Ascending aorta (tissue), 2 donors: ENCODE data around the gene PRKCI. TPM values are rescaled to one million over a fixed set of nuclear protein-coding genes. Genes with fewer than 3 reads are reported as not detected.
"Not testable (repeated sequence)": the region's sequence is repeated elsewhere in the genome, so short reads cannot be mapped to it uniquely, and the experiment has no call there.

Experiments
- DNase-seq, 2 donors: peaks; one replicate each; pipeline ENCODE4 v3.0.0-alpha.2; 2019; ENCODE audit warnings: low spot score in 2 of 2
- H3K27ac ChIP-seq, 2 donors: fragments of 200-600 bp; sonication (generic); one replicate each; pipeline ENCODE4 v1.5.1; 2016 to 2017; ENCODE audit warnings: mild to moderate bottlenecking in 1 of 2
- H3K27me3 ChIP-seq: fragments of 200-600 bp; sonication (generic); one replicate; pipeline ENCODE4 v1.5.1; 2017
- H3K36me3 ChIP-seq, 2 donors: fragments of 200-600 bp; sonication (generic); one replicate each; pipeline ENCODE4 v1.5.1; 2016
- H3K4me1 ChIP-seq, 2 donors: fragments of 200-600 bp; sonication (generic); one replicate each; pipeline ENCODE4 v1.5.1; 2016 to 2017; ENCODE audit warnings: mild to moderate bottlenecking in 1 of 2
- H3K4me3 ChIP-seq, 2 donors: fragments of 200-600 bp; sonication (generic); one replicate each; pipeline ENCODE4 v1.5.1; 2016 to 2017; ENCODE audit warnings: mild to moderate bottlenecking in 1 of 2
- H3K9me3 ChIP-seq, 2 donors: fragments of 200-600 bp; sonication (generic); one replicate each; pipeline ENCODE4 v1.5.1; 2016
- intact Hi-C: fragments of 100-400 bp; cut with DNase I; formaldehyde crosslinking; loops from one replicate; pipeline ENCODE4 v1.15.1; 2023
- total RNA-seq: library from RNA; depleted of rRNA; stranded (reverse); fragments of >200 nt; gene quantifications from one replicate; pipeline ENCODE4 v1.1.0, GENCODE V29; 2016
- TF ChIP-seq, protein P1 (sequence below), 3 experiments: fragments of 200-600 bp in 2 of 3; fragments of 450-650 bp in 1 of 3; sonication (generic) in 2 of 3; IDR thresholded peaks; one replicate each; pipeline ENCODE4 v1.5.1; 2016 to 2019; ENCODE audit warnings: antibody characterized with exemption in 3 of 3, mild to moderate bottlenecking in 1 of 3, moderate library complexity in 1 of 3

PRKCI gene
- total RNA-seq, 1 donor from 2014 or later, result 20.3 TPM

DNA sequence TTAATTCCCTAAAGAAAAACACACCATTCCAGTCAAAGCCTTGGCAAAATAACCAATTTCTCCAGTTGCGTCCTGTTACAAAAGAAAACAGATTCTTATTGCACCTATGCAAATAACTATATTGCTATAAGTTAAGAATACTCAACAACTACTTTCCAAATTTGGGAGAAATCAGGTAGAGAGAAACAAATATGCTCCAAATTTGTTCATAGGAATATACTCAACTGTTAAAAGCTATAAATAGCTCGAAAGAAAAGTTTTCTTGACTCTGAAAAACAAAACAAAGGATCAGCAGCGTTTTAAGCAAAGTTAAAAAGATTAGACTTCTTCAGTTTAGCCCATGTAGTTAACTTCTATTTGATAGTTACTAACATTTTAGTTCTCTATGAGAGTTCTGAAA lies 115.2 kb downstream of the PRKCI start:
- Histone ChIP-seq H3K27ac (no peak overlapping the region), H3K9me3 (no peaks in the 10 kb centered on the region), H3K4me3 (no peak overlapping the region), H3K36me3 (no peaks in the 10 kb centered on the region), H3K4me1 (no peaks in the 10 kb centered on the region), H3K27me3 (no peaks in the 10 kb centered on the region)
- TF ChIP-seq, protein P1, sequence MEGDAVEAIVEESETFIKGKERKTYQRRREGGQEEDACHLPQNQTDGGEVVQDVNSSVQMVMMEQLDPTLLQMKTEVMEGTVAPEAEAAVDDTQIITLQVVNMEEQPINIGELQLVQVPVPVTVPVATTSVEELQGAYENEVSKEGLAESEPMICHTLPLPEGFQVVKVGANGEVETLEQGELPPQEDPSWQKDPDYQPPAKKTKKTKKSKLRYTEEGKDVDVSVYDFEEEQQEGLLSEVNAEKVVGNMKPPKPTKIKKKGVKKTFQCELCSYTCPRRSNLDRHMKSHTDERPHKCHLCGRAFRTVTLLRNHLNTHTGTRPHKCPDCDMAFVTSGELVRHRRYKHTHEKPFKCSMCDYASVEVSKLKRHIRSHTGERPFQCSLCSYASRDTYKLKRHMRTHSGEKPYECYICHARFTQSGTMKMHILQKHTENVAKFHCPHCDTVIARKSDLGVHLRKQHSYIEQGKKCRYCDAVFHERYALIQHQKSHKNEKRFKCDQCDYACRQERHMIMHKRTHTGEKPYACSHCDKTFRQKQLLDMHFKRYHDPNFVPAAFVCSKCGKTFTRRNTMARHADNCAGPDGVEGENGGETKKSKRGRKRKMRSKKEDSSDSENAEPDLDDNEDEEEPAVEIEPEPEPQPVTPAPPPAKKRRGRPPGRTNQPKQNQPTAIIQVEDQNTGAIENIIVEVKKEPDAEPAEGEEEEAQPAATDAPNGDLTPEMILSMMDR (IDR thresholded peaks at IDR 0.05), result no peak
- no peak for DNase-seq
- intact Hi-C loops, result no loop called here

DNA sequence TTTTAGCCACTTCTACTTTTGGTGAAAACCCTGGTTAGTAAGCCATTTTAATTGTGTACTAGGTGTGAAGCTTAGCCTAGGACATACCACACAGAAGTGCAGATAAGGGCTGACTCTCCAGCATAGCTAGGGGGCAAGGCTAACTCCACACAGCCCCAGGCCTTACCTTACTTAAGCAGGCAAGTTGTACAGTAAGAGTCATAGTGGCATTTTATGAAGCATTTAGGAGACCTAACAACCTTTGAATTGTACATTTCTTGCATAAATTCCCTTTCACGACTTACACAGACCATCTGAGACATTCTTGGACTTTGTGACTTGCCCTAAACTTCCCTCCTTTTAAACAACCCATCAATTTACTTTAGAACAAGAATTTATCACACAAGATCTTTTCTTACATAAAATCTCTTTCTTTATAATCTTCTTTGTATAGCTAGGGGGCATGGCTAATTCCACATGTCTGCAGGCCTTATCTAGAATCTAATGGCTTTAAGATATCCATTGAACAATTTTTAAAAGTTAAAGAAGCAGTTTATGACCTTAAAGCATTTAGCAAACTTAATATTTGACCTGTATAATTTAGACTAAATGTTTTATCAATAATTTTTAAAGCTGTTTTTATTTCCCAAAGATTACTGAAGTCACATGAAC lies 116.6 kb downstream of the PRKCI start:
- Histone ChIP-seq H3K27ac (no peak overlapping the region), H3K4me3 (no peak overlapping the region), H3K36me3 (no peaks in the 10 kb centered on the region), H3K4me1 (no peaks in the 10 kb centered on the region), H3K27me3 (no peaks in the 10 kb centered on the region), H3K9me3 (no peaks in the 10 kb centered on the region)
- no peak for DNase-seq
- TF ChIP-seq, protein P1 (IDR thresholded peaks at IDR 0.05), result no peak
- intact Hi-C loops, result no loop called here

DNA sequence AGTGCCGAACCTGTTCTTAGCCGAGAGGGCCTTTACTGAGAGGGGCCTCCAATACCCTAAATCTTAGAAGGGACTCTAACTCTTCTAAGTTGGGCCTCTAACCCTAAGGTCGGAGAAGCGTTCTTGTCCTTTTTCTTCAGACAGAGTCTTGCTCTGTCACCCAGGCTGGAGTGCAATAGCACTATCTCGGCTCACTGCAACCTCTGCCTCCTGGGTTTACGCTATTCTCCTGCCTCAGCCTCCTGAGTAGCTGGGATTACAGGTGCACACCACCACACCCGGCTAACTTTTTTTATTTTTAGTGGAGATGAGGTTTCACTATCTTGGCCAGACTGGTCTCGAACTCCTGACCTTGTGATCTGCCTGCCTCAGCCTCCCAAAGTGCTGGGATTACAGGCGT lies 120.0 kb downstream of the PRKCI start:
- H3K36me3 ChIP-seq, H3K4me1 ChIP-seq, H3K27ac ChIP-seq, H3K27me3 ChIP-seq, H3K9me3 ChIP-seq, intact Hi-C loops, H3K4me3 ChIP-seq, DNase-seq: not testable (repeated sequence)

DNA sequence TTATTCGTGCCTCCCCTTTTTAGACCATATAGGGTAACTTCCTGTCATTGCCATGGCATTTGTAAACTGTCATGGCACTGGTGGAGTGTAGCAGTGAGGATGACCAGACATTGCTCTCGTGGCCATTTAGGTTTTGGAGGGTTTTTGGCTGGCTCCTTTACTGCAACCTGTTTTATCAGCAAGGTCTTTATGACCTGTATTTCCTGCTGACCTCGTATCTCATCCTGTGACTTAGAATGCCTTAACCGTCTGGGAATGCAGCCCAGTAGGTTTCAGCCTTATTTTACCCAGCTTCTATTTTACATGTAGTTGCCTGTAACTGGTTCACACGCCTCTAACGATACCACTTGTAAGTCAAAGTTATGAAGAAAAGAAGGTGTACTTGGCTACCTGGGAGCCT lies 121.6 kb downstream of the PRKCI start:
- H3K36me3 ChIP-seq, intact Hi-C loops, DNase-seq, H3K27me3 ChIP-seq, H3K9me3 ChIP-seq, H3K4me1 ChIP-seq, H3K27ac ChIP-seq, H3K4me3 ChIP-seq: not testable (repeated sequence)

DNA sequence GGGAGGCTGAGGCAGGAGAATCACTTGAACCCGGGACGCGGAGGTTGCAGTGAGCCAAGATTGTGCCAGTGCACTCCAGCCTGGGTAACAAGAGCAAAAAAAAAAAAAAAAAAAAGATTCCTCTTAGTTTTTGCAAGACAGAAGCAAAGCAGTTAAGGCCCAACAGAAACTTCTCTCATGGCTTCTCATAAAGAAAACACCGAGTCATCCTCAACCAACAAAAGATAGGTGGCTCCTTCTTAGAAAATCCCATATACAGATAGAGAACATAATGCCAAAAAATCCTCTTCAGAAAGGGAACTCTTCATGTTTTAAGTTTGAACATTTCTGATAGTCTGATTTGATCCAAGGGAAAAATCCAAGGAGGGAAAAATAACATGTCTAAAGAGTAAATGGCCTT lies 122.7 kb downstream of the PRKCI start:
- no peaks in the 10 kb centered on the region for H3K9me3 ChIP-seq
- intact Hi-C loops, result no loop called here
- DNase-seq, result no peak
- H3K27ac ChIP-seq, result no peak overlapping the region
- TF ChIP-seq, protein P1 (IDR thresholded peaks at IDR 0.05), result no peak
- H3K4me3 ChIP-seq, result no peak overlapping the region
- no peaks in the 10 kb centered on the region for H3K36me3 ChIP-seq
- no peaks in the 10 kb centered on the region for H3K27me3 ChIP-seq
- no peaks in the 10 kb centered on the region for H3K4me1 ChIP-seq

DNA sequence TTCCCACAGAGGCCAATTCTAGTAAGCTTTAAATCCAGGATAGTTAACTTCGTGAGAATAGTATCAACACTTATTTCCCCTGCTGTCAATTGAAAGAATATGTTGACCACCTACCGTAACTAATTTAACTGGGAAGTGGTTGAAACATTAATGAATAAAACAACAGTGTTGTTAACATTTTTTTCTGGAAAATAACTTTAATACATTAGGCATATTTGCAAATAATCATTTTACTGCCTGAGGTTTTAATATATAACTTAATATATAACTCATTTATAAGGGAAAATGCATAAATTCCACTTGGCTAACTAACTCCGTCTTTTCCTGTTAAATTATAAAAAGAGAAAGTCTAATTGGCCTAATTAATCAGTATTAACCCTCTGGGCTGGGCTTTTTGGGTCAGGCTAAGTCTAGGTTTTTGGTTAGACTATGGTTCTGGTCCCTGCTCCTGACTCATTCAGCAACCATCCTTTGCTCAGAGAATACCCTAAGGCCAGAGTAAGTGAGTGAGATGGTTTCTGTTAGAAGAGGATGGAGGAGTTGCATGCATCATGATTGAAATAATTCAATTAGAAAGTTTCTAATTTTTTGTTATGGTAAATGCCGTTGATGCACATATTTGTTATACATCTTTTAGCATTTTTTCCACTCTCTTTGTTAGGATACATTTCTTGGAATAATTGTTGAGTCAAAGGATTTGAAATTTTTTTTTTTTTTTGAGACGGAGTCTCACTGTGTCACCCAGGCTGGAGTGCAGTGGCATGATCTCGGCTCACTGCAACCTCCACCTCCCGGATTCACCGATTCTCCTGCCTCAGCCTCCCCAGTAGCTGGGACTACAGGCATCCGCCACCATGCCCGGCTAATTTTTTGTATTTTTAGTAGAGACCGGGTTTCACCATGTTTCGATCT lies 124.5 kb downstream of the PRKCI start:
- TF ChIP-seq, protein P1 (IDR thresholded peaks at IDR 0.05), result no peak
- no peaks in the 10 kb centered on the region for H3K27me3 ChIP-seq
- intact Hi-C loops, result no loop called here

More for the DNA sequence above, 124.5 kb downstream of the PRKCI start:
- Histone ChIP-seq H3K36me3 (no peaks in the 10 kb centered on the region), H3K27ac (no peak overlapping the region), H3K4me3 (no peak overlapping the region), H3K4me1 (no peaks in the 10 kb centered on the region), H3K9me3 (no peaks in the 10 kb centered on the region)
- DNase-seq, result no peak
